HG03175 (cell line): Measurements from ENCODE around the gene MLXIPL.
"Not testable (repeated sequence)": the region's sequence is repeated elsewhere in the genome, so short reads cannot be mapped to it uniquely, and the experiment has no call there.

Source experiments
- ATAC-seq: cut with Tn5 transposase; IDR thresholded peaks from one replicate; pipeline ENCODE4 v1.9.1; 2021; ENCODE audit warnings: mild to moderate bottlenecking, moderate library complexity; ENCODE audit not compliant: unreplicated experiment

The MLXIPL gene

DNA sequence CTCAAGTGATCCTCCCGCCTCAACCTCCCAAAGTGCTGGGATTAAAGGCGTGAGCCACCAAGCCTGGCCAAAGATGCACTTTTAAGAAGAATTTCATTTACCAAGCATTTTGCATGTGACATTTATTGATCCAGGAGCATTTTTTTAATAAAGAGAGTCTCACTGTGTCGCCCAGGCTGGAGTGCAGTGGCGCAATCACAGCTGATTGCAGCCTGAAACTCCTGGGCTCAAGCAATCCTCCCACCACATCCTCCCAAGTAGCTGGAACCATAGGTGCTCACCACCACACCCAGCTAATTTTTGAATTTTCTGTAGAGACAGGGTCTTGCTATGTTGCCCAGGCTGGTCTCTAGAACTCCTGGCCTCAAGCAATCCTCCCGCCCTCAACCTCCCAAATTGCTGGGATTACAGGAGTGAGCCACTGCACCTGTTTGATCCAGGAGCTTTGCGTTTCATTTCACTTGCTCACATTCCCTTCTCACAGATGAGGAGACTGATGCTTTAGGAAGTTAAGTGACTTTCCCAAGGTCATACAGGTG lies 41.6 kb downstream of the MLXIPL start:
- no peak for ATAC-seq

DNA sequence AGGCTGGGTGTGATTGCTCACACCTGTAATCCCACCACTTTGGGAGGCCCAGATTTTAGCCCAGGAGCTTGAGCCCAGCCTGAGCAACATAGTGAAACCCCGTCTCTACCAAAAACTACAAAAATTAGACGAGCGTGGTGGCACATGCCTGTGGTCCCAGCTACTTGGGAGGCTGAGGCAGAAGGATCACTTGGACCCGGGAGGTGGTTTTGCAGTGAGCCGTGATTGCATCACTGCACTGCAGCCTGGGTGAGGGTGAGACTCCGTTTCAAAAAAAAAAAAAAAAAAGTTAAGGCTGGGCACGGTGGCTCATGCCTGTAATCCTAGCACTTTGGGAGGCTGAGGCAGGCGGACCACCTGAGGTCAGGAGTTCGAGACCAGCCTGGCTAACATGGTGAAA lies 43.3 kb downstream of the MLXIPL start:
- not testable (repeated sequence) for ATAC-seq

DNA sequence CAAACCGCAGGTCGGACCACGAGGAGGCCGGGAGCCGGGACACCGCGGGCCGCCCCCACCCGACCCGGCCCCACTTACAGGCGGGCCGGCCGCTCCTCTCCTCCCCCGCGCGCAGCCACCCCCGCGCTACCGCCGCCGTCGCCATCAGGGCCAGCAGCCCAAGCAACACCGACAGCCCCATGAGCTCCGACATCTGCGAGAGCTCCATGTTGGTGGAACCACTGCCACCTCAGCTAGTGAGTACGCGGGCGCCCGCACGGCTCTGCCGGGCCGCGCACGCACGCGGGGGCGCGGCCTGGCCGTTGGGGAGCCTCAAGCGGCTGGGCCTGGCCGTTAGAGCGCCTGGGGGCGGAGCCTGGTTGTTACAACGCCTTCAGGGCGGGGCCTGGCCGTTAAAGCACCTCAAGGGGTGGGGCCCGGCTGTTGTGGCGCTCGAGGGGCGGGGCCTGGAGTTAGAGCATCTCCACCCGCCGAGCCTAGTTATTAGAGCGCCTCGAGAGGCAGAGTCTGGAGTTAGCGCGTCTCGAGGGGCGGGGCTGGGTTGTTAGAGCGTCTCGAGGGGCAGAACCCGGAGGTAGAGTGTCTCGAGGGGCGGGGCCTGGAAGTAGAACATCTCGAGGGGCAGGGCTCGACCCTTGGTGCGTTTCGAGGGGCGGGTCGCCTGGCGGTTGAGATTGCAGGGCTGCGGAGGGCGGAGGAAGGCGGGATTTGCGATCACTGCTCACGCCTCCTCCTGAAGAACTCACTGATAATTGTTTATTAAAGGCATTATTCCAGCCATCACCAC lies 45.8 kb downstream of the MLXIPL start, which contains the start of gene TBL2:
TBL2 (minus strand) TSS at position 238 of the 787 bp plus-strand sequence; CDS start at position 208, 30 bp downstream.
- ATAC-seq: peak; percentile 87

DNA sequence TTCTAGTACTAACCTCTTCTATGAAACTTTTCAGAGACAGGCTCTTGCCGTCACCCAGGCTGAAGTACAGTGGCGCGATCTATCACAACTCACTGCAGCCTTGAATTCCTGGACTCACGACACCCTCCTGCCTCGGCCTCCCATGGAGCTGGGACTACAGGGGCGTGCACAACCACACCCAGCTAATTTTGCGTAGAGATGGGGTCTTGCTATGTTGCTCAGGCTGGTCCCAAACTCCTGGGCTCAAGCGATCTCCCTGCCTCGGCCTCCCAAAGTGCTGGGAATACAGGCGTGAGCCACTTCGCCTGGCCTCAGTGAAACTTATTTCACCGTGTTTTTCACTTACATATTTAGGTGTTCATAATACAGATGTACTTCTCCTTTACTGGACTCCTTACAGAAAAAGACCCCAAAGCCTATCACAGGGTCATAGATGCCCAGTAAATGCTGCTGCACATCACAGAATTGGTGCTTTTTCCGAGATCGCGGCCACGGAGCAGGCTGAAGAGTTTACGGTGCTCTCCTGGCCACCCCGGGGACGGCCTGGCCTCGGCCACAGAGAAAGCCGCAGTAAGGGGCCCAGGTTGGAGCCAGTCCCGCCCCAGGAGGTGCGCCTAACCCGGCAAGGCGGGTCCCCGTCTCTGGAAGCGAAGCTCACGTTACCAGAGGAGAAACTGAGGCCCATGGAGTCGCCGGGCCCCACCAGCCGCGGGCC lies 46.5 kb downstream of the MLXIPL start:
- peak; percentile 21 for ATAC-seq

DNA sequence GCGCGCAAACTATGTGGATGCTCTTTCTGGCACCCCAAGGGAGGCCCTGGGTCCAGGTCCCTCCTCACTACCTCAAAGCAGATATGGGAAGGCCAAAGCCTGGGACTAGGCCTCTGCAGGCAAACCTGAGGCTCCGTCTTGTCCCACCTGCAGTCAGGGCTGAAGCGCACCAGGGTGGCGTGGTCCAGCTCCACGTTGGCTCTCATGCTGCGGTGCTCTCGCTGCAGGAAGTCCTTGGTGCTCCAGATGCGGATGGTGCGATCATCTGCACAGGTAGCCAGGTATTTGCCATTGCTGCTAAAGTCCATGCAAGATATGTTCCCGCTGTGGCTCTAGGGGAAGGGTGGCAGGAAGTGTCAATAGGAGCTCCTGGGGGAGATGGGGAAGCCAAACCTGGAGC lies 50.5 kb downstream of the MLXIPL start:
- ATAC-seq: no peak

DNA sequence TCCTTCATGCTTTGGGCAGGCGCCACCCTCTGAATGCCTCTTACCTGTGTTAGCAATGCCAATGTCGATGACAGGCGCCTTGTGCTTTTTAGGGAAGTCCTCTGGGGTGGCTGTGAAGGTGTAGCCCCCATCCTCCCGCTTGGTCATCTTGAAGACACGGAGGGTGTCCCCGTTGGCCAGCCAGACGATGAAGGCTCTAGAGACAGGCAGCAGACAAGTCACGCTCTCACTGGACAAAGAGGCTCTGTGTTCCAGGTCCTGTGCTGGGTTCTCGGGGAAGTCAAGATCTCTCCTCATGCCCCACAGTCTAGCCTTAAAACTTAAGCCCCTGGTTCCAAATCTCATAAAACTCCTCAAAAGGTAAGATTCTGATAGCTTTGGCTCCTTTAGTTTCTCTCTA lies 51.0 kb downstream of the MLXIPL start:
- no peak for ATAC-seq

DNA sequence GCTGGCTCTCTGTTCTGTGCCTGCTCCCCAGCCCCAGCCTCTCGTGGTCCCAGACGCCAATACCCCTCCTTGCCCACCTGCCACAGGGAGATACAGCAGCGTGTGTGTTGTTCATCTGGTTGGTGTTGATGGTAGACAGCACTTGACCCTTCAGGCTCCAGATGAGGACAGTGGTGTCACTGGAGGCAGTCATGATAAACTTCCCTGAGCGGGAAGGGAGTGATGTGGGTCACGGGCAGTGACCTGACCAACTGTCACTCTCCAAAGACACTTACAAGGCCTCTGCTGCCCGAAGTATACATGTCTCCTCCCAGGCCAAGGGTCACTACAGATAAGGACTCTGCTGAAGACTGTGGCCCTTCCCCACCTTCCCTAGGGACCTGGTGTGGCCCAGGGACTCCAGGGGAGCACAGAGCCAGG lies 51.5 kb downstream of the MLXIPL start:
- ATAC-seq: no peak

DNA sequence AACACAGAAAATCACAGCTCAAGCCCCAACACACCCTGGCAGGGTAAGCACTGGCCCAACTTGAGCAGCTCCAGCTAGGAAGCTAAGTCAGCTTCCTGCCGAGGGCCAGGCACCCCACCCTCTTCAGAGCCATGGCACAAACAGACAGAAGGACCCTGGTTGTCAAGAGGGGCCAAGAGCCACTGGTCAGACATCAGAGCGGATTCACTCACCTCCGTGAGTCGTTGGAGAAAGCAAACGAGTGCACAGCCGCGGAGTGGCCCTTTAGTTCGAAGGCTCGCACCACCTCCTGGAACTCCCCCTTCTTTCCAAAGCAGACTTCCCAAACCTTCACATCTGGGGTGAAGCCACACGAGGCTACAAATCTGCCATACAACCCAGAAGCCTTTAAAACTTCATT lies 53.3 kb downstream of the MLXIPL start:
- no peak for ATAC-seq

DNA sequence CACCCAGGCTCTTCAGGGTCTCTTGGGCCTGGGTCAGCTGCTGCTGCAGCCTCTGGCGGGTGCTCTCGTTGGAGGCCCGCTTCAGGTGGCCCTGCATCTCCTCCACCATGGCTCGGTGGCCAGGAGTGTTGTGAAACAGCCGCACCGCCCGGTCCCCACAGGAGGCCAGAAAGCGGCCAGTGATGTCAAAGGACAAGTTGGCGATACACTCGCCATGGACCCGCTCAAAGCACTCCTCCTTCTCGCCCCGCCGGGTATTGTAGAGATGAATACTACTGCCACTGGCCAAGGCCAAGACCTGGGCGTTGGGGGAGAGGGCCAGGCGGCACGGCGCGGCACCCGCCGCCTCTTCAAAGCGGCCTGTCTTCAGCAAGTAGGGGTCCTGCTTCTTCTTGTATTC lies 53.8 kb downstream of the MLXIPL start:
- ATAC-seq: no peak

DNA sequence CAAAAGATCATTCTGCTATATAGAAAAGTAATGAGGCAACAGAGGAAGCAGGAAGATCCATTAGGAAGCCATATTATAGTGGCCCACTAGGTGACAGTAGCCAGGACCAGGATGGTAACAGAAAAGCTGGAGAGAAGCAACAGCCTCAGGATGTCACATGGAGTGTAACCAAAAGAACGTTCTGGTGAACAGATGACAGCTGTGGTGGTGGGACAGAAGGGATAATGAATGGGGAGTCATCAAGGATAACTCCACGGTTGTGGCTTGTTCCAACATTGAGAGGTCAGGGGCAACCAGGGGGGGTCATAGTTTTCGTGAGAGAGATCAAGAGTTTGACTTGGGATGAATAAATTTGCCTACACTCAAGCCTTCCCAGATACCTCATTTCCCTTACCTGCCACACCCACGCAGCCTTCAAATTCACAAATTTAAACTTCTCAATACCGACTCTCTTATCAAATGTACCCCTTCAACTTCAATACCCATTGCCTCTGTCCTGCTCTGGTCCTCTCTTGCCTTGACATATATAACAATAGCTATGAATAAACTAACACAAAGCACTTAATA lies 55.2 kb downstream of the MLXIPL start:
- no peak for ATAC-seq

DNA sequence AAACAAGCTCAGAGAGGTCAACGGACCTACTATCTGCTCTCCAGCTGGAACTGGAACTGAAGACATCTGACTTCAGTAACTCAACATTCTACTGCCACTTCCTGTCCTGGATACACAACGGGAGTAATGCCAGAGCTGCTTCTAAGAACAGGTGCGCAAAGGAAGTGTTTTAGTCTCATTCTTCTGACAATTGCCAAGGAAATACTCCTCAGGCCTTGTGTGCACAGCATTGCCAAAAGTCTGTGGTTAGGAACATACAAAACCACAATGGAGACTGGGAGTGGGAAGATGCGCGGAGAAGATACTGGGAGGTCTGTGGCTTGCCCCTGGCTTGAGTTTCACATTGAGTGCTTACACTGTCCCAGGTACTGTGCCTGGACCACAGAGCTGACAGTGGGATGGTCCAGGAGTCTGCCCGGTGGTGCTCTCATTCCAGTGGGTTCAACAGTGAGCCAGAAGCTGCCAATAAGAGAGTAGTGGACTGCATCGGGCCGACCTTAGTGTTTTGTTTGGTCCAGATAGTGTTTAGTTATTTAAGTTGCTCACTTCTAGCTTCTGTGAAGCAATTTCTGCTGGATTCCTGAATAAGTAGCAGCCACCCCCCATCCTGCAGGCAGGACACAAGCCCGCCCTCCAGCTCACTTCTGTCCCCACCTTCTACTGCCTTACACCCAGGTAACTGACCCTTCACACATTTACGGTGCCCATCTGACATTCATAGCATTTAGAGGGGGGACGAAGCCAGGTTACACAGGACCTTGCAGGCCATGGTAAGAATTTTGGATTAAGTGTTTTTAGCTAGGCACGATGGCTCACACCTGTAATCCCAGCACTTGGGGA lies 56.3 kb downstream of the MLXIPL start:
- ATAC-seq: no peak

DNA sequence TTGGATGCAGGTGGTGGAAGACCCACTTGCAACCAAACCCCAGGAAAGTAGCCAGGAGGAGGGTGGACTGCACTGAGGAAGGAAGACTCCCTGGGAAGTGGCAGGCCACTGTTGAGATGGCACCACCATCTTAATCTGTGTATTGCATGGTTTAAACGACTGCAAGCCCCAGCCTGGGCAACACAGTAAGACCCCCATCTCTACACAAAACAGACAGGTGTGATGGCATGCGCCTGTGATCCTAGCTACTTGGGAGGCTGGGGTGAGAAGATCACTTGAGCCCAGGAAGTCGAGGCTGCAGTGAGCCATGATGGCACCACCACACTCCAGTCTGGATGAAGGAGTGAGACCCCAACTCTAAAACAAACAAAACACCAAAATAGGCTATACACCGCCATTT lies 57.2 kb downstream of the MLXIPL start:
- ATAC-seq: no peak

DNA sequence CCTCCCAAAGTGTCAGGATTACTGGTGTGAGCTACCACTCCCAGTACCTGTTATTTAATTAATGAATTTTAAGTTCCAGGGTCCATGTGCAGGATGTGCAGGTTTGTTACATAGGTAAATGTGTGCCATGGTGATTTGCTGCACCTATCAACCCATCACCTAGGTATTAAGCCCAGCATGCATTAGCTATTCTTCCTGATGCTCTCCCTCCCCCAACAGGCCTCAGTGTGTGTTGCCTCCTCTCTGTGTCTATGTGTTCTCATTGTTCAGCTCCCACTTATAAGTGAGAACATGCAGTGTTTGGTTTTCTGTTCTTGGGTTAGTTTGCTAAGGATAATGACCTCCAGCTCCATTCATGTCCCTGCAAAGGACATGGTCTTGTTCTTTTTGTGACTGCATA lies 57.9 kb downstream of the MLXIPL start:
- ATAC-seq: not testable (repeated sequence)

DNA sequence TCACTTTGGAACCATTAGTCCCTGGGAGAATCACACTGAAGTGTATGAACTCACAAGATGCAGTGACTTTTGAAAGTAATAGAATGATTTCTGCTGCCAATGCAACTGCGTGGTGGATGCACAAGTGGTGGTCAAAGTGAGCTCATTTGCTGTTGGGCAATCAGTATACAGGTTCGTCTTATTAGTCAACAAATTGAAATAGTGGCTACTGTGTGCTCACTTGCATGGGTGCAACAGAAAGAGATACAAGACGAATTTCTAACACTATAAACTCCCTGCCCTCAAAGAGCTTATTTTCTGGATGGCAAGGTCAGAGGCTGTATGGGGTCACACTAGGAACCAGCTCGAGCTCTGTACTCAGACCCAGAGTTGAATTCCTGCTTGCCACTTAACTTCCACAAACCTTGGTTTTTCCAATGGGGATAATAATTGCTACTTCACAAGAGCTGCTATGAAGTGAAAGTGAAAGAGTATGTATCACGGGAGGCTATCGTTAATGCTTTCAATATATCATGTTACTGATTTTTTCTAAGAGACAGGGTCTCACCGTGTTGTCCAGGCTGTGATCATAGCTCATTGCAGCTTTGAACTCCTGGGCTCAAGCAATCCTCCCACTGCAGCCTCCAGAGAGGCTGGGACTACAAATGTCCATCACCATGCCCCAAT lies 58.5 kb downstream of the MLXIPL start:
- ATAC-seq: no peak

DNA sequence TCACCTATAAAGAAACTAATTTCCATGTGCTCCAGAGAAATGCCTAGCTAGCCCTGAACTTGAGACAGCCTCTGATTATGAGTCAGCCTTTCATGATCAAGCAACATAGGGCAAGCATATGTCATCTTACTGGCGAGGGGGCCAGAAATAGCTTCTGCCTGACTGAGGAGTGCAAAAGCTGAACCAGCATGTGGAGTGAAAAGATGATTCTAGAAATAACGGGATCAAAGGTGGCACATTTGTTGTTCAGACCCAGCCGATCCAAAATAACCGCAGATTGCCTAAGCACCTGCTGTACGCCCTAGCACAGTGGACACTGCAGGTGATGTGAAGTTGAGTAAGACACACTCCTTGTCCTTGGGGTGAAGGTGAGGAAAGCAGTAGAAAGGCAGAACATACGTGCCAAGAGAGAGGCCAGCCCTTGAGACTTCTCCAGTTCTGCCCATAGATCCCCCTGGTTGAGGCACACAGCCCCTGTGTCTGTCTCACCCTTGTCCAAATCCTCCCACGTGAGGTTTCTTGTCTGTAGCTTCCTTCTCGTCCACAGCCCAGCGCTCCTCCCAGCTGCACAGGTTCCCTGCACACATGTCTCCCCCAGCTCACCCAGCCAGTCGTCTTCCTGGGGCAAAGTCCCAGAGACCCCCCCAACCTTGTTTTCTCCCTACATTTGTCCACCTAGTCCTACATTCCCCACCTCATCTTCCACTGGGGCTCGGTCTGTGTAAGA lies 64.0 kb downstream of the MLXIPL start:
- peak; percentile 25 for ATAC-seq

DNA sequence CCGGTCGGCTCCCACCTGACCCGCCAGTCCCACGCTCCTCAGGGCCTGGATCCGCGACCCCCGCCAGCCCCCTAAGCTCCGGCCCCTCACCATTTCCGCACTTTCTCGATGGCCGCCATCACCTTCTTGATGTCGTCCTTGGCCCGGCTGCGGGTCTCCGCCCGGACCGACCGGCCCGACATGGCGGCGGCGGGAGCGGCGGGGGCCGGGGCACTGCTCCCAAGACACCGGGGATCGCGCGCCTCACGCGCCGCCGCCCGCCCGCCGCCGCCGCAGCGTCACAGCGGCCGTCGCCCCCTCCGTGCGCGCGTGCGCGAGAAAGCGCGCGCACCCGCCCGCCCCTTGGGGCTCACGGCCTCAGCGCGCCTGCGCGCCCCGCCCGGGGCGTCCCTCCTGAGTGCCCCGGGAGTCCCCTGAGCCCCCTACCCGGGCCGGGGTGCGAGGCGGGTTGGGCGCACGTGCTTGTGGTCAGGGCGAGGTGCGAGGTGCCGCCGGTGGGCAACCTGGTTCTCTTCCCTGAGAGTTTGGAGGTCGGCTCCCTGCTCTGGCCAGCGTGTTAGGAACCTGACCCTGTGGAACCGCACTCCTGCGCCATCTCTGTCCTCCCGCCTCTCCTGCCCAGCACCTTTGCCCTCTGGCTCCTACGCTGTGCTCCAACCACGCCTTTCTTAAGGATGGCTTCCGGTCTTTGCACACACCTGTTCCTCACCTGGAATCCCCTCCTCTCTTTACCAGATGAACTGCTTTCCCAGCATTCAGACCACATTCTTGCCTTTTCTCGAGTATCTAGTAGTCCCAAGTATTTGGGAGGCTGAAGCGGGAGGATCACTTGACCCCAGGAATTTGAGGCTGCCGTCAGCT lies 66.7 kb downstream of the MLXIPL start, which contains the start of gene BCL7B:
BCL7B (minus strand) TSS at position 294 of the 861 bp plus-strand sequence; CDS start at position 182, 112 bp downstream.
- peak; percentile 50 for ATAC-seq

DNA sequence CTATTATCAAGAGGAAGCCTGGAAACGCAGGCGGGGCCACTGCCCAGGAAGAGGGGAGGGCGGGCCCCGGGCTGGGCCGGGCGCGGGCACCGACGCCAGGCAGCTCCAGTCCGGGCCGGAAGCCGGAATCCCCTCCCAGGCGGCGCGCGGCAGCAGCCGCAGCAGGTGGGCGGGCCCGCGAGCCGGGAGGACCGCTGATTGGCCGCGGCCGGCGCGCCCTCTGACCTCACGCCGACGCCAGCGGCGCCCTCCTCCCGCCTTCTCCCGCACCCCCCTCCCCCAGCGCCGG lies 67.3 kb downstream of the MLXIPL start:
- ATAC-seq: peak; percentile 89

DNA sequence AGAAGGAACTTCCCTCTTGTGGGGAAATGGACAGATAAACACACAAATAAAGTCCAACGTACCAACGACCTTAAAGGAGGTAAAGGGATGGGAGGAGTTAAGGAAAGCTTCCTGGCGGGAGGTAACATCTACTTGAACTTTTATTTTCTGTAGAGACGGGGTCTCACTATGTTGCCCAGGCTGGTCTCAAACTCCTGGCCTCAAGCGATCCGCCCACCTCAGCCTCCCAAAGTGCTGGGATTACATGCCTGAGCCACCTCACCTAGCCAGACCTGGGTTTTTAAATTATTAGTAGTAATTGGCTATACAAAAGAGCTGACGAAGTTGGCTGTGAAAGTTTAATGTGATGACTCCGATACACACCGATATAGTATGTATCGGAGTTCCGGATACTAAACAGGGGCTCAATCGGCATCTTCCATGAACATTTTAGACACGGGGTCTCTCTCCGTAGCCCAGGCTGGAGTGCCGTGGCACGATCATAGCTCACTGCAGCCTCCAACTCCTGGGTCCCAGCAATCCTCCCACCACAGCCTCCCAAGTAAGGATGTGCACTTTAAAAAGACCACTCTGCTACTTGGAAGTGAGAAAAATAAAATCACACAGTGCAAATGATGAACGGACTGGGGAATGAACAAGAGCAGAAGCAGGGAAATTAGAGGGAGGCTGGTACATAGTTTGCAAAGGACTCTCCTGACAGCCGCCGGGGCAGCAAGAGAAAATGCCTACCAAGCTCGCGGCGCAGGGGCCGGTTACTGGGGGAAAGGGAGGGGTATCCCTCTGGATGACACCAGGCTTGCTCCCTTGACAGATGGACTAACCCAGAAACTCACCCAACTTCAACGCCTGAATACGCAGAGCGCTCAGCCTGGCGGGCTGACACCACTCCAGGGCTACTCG lies 67.9 kb downstream of the MLXIPL start:
- ATAC-seq: no peak
